Endothelial cell of umbilical vein (primary cell): ENCODE measurements around the gene CRTC1.

Experiments
- EZH2 ChIP-seq: IDR thresholded peaks from 2 replicates; pipeline ENCODE4 v1.6.1; 2012; ENCODE audit warnings: borderline replicate concordance, low read depth, mild to moderate bottlenecking, moderate library complexity, low read length, inconsistent platforms; ENCODE audit not compliant: severe bottlenecking
- GATA2 ChIP-seq: IDR thresholded peaks from 2 replicates; pipeline ENCODE4 v1.7.0; 2011; ENCODE audit warnings: low read depth, mild to moderate bottlenecking, moderate library complexity, mixed read lengths, low read length; ENCODE audit not compliant: insufficient read length, insufficient read depth
- JUN ChIP-seq: IDR thresholded peaks from 2 replicates; pipeline ENCODE4 v1.6.1; 2011; ENCODE audit warnings: borderline replicate concordance, low read depth; ENCODE audit not compliant: insufficient read length, insufficient read depth
- MYC ChIP-seq: IDR thresholded peaks from one replicate; pipeline ENCODE4 v1.6.1; 2011; ENCODE audit warnings: mild to moderate bottlenecking, low read depth, low read length
- POLR2A ChIP-seq: IDR thresholded peaks from 2 replicates; pipeline ENCODE4 v1.6.1; 2012; ENCODE audit warnings: low read depth, mild to moderate bottlenecking, control low read depth, low read length
- POLR2AphosphoS5 ChIP-seq: IDR thresholded peaks from 2 replicates; pipeline ENCODE4 v1.6.1; 2012; ENCODE audit warnings: low read depth, mild to moderate bottlenecking, control low read depth, low read length, moderate library complexity; ENCODE audit not compliant: insufficient read depth
- TF ChIP-seq, protein P1 (sequence below), 2 donors: IDR thresholded peaks; 1 replicate in 1 of 2; 2 replicates in 1 of 2; pipeline ENCODE4 v1.5.1; 2011; ENCODE audit warnings: low read length in 2 of 2, mild to moderate bottlenecking in 2 of 2, moderate library complexity in 2 of 2, control low read depth in 1 of 2, inconsistent platforms in 1 of 2, low read depth in 1 of 2; ENCODE audit not compliant: insufficient read depth in 1 of 2; ENCODE audit errors: extremely low read depth in 1 of 2
- TF ChIP-seq, protein P2 (sequence below): IDR thresholded peaks from 2 replicates; pipeline ENCODE4 v1.6.1; 2011; ENCODE audit not compliant: insufficient read depth, insufficient read length

DNA sequence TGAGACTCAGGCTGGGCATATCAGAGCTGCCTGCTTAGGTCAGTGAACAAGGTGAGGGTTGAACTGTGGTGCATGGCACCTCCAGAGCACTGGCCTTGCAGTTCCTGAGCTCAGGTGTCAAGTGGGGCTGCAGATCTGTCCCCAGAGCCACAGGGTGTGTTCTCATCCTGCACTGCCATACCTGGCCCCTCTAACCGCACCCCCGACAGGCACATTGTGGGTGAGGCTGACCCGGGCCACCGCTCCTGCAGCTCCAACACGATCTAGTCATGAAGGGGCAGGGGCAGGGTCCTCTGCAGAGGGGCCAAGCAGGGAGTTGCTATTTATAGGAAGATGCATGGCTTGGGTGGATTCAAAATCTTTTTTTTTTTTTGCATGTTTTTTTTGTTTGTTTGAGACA is 16.7 kb upstream of the CRTC1 start:
- TF ChIP-seq, protein P1, sequence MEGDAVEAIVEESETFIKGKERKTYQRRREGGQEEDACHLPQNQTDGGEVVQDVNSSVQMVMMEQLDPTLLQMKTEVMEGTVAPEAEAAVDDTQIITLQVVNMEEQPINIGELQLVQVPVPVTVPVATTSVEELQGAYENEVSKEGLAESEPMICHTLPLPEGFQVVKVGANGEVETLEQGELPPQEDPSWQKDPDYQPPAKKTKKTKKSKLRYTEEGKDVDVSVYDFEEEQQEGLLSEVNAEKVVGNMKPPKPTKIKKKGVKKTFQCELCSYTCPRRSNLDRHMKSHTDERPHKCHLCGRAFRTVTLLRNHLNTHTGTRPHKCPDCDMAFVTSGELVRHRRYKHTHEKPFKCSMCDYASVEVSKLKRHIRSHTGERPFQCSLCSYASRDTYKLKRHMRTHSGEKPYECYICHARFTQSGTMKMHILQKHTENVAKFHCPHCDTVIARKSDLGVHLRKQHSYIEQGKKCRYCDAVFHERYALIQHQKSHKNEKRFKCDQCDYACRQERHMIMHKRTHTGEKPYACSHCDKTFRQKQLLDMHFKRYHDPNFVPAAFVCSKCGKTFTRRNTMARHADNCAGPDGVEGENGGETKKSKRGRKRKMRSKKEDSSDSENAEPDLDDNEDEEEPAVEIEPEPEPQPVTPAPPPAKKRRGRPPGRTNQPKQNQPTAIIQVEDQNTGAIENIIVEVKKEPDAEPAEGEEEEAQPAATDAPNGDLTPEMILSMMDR (IDR thresholded peaks at IDR 0.05; ENCODE audit: extremely low read depth in 1 of 2, insufficient read depth in 1 of 2, low read depth in 1 of 2, low read length in 2 of 2): no peak
- TF ChIP-seq GATA2 (no peak), POLR2A (no peak), EZH2 (no peak), MYC (no peak), POLR2AphosphoS5 (no peak), JUN (no peak)
- TF ChIP-seq, protein P2, sequence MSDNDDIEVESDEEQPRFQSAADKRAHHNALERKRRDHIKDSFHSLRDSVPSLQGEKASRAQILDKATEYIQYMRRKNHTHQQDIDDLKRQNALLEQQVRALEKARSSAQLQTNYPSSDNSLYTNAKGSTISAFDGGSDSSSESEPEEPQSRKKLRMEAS: no peak
